GM08714 (cell line): ENCODE measurements around the gene SART3.
"Not testable (repeated sequence)": the region's sequence is repeated elsewhere in the genome, so short reads cannot be mapped to it uniquely, and the experiment has no call there.

Source experiments
- H3K4me3 ChIP-seq: fragments of 200-500 bp; sonication (Bioruptor generic); 2 replicates; pipeline ENCODE4 v1.5.1; 2014; ENCODE audit warnings: mild to moderate bottlenecking, low read length, inconsistent platforms
- ZNF274 ChIP-seq: IDR thresholded peaks from 2 replicates; pipeline ENCODE4 v1.6.1; 2012; ENCODE audit warnings: mild to moderate bottlenecking, low read depth, low read length

The SART3 gene

GRCh38 chr12:108591267-108591980, 30.5 kb upstream of the SART3 start:
- TF ChIP-seq ZNF274, result no peak
- no peak overlapping the region for H3K4me3 ChIP-seq

- H3K4me3 ChIP-seq, result not testable (repeated sequence)
These were observed 29.5 kb upstream of the SART3 start for GRCh38 chr12:108590463-108590862.

GRCh38 chr12:108589840-108590229, 28.9 kb upstream of the SART3 start:
- no peak overlapping the region for H3K4me3 ChIP-seq
- no peak for TF ChIP-seq ZNF274

GRCh38 chr12:108589028-108589839, 28.3 kb upstream of the SART3 start:
- no peak for TF ChIP-seq ZNF274
- no peak overlapping the region for H3K4me3 ChIP-seq

- TF ChIP-seq ZNF274, result no peak
- no peak overlapping the region for H3K4me3 ChIP-seq
These were observed 26.9 kb upstream of the SART3 start for GRCh38 chr12:108587826-108588225.

GRCh38 chr12:108586306-108586705, 25.3 kb upstream of the SART3 start:
- TF ChIP-seq ZNF274, result no peak
- no peak overlapping the region for H3K4me3 ChIP-seq

- no peak overlapping the region for H3K4me3 ChIP-seq
- TF ChIP-seq ZNF274, result no peak
These were observed 24.9 kb upstream of the SART3 start for GRCh38 chr12:108585864-108586263.

- TF ChIP-seq ZNF274, result no peak
- H3K4me3 ChIP-seq, result no peak overlapping the region
These were observed 23.6 kb upstream of the SART3 start for GRCh38 chr12:108584456-108585065.

GRCh38 chr12:108583991-108584390, 23.0 kb upstream of the SART3 start:
- no peak for TF ChIP-seq ZNF274
- no peak overlapping the region for H3K4me3 ChIP-seq

GRCh38 chr12:108582978-108583770, 22.2 kb upstream of the SART3 start:
- H3K4me3 ChIP-seq, result no peak overlapping the region
- no peak for TF ChIP-seq ZNF274

- TF ChIP-seq ZNF274, result no peak
- no peak overlapping the region for H3K4me3 ChIP-seq
These were observed 21.5 kb upstream of the SART3 start for GRCh38 chr12:108582509-108582908.

- TF ChIP-seq ZNF274, result no peak
- no peak overlapping the region for H3K4me3 ChIP-seq
These were observed 20.6 kb upstream of the SART3 start for GRCh38 chr12:108581311-108582227.

GRCh38 chr12:108580531-108580930, 19.6 kb upstream of the SART3 start:
- no peak overlapping the region for H3K4me3 ChIP-seq
- TF ChIP-seq ZNF274, result no peak
